NCI-H446 treated with DMSO at 0.1 percent for 48 hours (cell line): Measurements from ENCODE around the gene FBXW10.
"Not testable (repeated sequence)": the region's sequence is repeated elsewhere in the genome, so short reads cannot be mapped to it uniquely, and the experiment has no call there.

Source experiments
- DNase-seq: peaks from one replicate; lab custom pipeline; 2025; lab: John Stamatoyannopoulos, UW

FBXW10 gene

GRCh38 chr17:18743699-18744421 lies at the start of gene FBXW10:
FBXW10 (plus strand) TSS chr17:18744054; CDS start chr17:18744245, 191 bp downstream.
- not testable (repeated sequence) for DNase-seq

- not testable (repeated sequence) for DNase-seq
Measured at GRCh38 chr17:18695143-18695542, 48.7 kb upstream of the FBXW10 start.

GRCh38 chr17:18698473-18699103 lies 45.3 kb upstream of the FBXW10 start:
- DNase-seq = not testable (repeated sequence)

- DNase-seq = not testable (repeated sequence)
Measured at GRCh38 chr17:18705955-18706354, 37.9 kb upstream of the FBXW10 start.

- not testable (repeated sequence) for DNase-seq
Measured at GRCh38 chr17:18708215-18708614, 35.6 kb upstream of the FBXW10 start.

- peak; percentile 22 for DNase-seq
Measured at GRCh38 chr17:18712354-18712999, 31.4 kb upstream of the FBXW10 start.

GRCh38 chr17:18718643-18719427 lies 25.0 kb upstream of the FBXW10 start:
- not testable (repeated sequence) for DNase-seq

- not testable (repeated sequence) for DNase-seq
Measured at GRCh38 chr17:18719428-18720110, 24.3 kb upstream of the FBXW10 start.

GRCh38 chr17:18721775-18722547 lies 21.9 kb upstream of the FBXW10 start:
- not testable (repeated sequence) for DNase-seq

- DNase-seq = not testable (repeated sequence)
Measured at GRCh38 chr17:18722612-18723011, 21.2 kb upstream of the FBXW10 start.

- not testable (repeated sequence) for DNase-seq
Measured at GRCh38 chr17:18723509-18723908, 20.3 kb upstream of the FBXW10 start.

GRCh38 chr17:18732438-18732837 lies 11.4 kb upstream of the FBXW10 start:
- not testable (repeated sequence) for DNase-seq

- not testable (repeated sequence) for DNase-seq
Measured at GRCh38 chr17:18733350-18733749, 10.5 kb upstream of the FBXW10 start.

- DNase-seq = not testable (repeated sequence)
Measured at GRCh38 chr17:18739616-18740391, 4.0 kb upstream of the FBXW10 start.

GRCh38 chr17:18741228-18741627 lies 2.6 kb upstream of the FBXW10 start:
- DNase-seq = not testable (repeated sequence)

- not testable (repeated sequence) for DNase-seq
Measured at GRCh38 chr17:18744726-18745125, 872 bp downstream of the FBXW10 start.

GRCh38 chr17:18746551-18746950 lies 2.7 kb downstream of the FBXW10 start:
- DNase-seq = not testable (repeated sequence)

GRCh38 chr17:18747501-18747900 lies 3.6 kb downstream of the FBXW10 start:
- DNase-seq = not testable (repeated sequence)

- not testable (repeated sequence) for DNase-seq
Measured at GRCh38 chr17:18750242-18750641, 6.4 kb downstream of the FBXW10 start.
